Thymus (tissue), 11 donors: Measurements from ENCODE around the gene NHLRC2. TPM values are rescaled to one million over a fixed set of nuclear protein-coding genes. Genes with fewer than 3 reads are reported as not detected.

Experiments used
- DNase-seq, 9 donors: peaks; one replicate each; pipeline ENCODE4 v3.0.0-alpha.2; 2013; ENCODE audit warnings: low spot score in 9 of 9, low read depth in 6 of 9, missing footprints in 1 of 9
- H3K27ac ChIP-seq, 2 donors: one replicate each; pipeline ENCODE4 v1.5.1; 2013; ENCODE audit warnings: control low read depth in 1 of 2, low read depth in 1 of 2, low read length in 1 of 2, mild to moderate bottlenecking in 1 of 2, moderate library complexity in 1 of 2
- H3K27me3 ChIP-seq, 2 donors: one replicate each; pipeline ENCODE4 v1.5.1; 2013; ENCODE audit warnings: low read length in 1 of 2; ENCODE audit not compliant: control insufficient read depth in 2 of 2, insufficient read depth in 1 of 2
- H3K36me3 ChIP-seq, 2 donors: one replicate each; pipeline ENCODE4 v1.5.1; 2013; ENCODE audit warnings: low read length in 1 of 2, mild to moderate bottlenecking in 1 of 2, moderate library complexity in 1 of 2; ENCODE audit not compliant: control insufficient read depth in 2 of 2, insufficient read depth in 2 of 2
- H3K4me1 ChIP-seq, 2 donors: one replicate each; pipeline ENCODE4 v1.5.1; 2013; ENCODE audit warnings: low read length in 2 of 2; ENCODE audit not compliant: control insufficient read depth in 2 of 2, insufficient read depth in 2 of 2
- H3K4me3 ChIP-seq, 2 donors: one replicate each; pipeline ENCODE4 v1.5.1; 2013; ENCODE audit warnings: low read length in 2 of 2, control low read depth in 1 of 2, mild to moderate bottlenecking in 1 of 2
- H3K9me3 ChIP-seq, 2 donors: one replicate each; pipeline ENCODE4 v1.5.1; 2013; ENCODE audit warnings: low read length in 1 of 2, mild to moderate bottlenecking in 1 of 2; ENCODE audit not compliant: control insufficient read depth in 2 of 2, insufficient read depth in 1 of 2
- WGBS: extraction: QIAGEN DNeasy Blood & Tissue Kit; methylation state at CpG from one replicate; pipeline ENCODE4 v1.1.7; 2013; 5-methylcytosine and 5-hydroxymethylcytosine counted together
- polyA plus RNA-seq: library from polyadenylated mRNA; stranded (reverse); fragments of 200-250 nt; gene quantifications from one replicate; pipeline ENCODE4 v1.2.3, GENCODE V29; 2013
- total RNA-seq: library from RNA; stranded (reverse); fragments of 120-200 nt; gene quantifications from one replicate; pipeline ENCODE4 v1.2.4, GENCODE V29; 2013
- donor health status: healthy.

The NHLRC2 gene
- total and polyA plus RNA-seq, 2 donors = 6.2 to 7.6 TPM

DNA sequence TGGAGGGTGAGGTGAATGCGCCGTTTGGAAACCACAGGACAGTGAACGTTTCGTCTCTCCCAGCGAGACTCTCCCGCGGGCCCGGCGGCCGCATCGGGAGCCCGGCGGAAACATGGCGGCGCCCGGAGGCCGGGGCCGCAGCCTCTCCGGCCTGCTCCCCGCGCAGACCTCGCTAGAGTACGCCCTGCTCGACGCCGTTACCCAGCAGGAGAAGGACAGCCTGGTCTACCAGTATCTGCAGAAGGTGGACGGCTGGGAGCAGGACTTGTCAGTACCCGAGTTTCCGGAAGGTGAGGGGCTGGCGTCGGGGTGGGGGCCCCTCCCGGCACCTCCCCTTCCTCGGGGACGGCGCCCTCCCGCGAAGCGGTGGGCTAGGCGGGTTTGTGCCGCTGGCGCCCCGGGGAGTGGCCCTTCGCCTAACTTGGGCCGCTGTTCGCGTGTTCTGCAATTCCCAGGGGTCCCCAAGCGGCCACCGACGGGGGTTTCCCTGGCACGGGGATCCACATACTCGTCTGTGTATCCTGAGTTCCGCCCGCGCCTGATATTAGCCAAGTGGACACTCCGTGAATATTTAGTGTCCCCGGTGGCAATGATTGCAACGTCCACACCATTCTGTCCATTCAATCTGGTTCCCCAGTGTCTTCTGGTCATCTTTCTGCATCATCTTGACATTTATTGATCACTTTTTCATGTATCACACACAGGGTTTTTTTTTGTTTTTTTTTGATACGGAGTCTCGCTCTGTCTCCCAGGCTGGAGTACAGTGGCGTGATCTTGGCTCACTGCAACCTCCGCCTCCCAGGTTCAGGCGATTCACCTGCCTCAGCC lies 514 bp downstream of the NHLRC2 start:
- peaks cover 7 to 16% of the 10 kb centered on the region in 2 donors for H3K4me1 ChIP-seq
- DNase-seq = peak in 8 of 9 donors; percentile 33 to 81 (median 58)
- peak overlapping the region; percentile 72 to 79 for H3K4me3 ChIP-seq
- no peaks in the 10 kb centered on the region for H3K27me3 ChIP-seq
- peaks cover 0 to 5% of the 10 kb centered on the region in 2 donors for H3K36me3 ChIP-seq
- no peaks in the 10 kb centered on the region for H3K9me3 ChIP-seq
- 1% methylated on average over 62 of the region's 62 CpGs for WGBS
- H3K27ac ChIP-seq = peak overlapping the region; percentile 81 to 89

DNA sequence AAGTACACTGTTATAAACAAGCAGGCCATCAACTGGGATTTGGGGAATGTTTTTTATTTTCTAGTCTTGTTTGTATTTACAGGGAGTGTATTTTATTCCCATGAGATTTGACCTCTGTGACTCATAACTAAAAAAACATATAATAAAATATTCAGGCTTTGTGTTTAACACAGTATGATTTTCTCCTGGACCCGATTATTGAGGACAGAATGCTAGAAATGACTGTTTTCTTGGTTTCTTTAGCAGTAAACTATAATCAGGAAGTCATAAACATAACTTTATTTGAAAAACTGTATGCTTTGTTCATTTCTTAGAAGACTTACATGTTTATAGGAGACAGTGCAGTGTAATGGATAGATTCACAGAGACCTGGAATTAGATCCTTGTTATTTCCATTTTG lies 2.1 kb downstream of the NHLRC2 start:
- WGBS = 92% methylated on average over 1 of the region's 1 CpG

DNA sequence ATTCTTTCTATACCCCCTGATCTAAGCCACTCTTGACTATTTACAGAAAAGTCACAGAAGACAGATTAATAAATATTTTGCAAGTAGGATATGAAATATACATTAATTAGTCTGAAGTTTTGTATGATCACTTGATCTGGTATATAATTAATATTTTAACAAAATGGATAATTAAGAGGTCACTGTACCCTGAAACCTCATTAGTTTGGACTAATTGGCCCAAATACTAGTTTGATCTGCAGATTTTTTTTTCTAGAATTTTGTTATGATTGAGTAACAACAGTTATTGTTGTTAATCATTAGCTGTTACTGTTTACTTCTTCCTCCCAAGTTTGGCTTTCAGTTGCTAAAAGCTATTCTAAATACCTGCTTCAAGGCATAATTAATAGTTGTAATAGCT lies 2.7 kb downstream of the NHLRC2 start:
- peaks cover 7 to 12% of the 10 kb centered on the region in 2 donors for H3K4me1 ChIP-seq
- H3K27me3 ChIP-seq = no peaks in the 10 kb centered on the region
- no peak overlapping the region for H3K27ac ChIP-seq
- no peak overlapping the region for H3K4me3 ChIP-seq
- no peak for DNase-seq
- H3K9me3 ChIP-seq = no peaks in the 10 kb centered on the region
- H3K36me3 ChIP-seq = peaks cover 4 to 18% of the 10 kb centered on the region in 2 donors

More for the DNA sequence above, 2.1 kb downstream of the NHLRC2 start:
- Histone ChIP-seq H3K4me1 (peaks cover 7 to 15% of the 10 kb centered on the region in 2 donors), H3K9me3 (no peaks in the 10 kb centered on the region), H3K36me3 (peaks cover 4 to 15% of the 10 kb centered on the region in 2 donors), H3K4me3 (no peak overlapping the region), H3K27me3 (no peaks in the 10 kb centered on the region), H3K27ac (no peak overlapping the region)
- DNase-seq = no peak

DNA sequence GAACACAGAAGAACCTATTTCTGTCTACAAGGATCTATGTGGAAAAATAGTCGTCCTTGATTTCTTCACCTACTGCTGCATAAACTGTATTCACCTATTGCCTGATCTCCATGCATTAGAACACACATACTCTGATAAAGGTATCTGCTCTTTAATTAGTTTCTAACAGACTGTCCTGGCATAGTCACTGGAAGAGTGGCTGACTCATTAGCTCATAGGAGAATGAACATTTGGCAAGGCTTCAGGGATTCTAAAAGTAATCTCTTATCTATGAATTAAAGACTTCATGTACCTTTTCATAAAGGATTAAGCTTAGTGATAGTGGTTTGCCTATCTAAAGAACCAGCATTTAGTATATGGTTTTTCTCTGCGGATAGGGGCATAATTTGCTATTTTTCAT lies 4.1 kb downstream of the NHLRC2 start:
- H3K4me3 ChIP-seq = no peak overlapping the region
- 99% methylated on average over 2 of the region's 2 CpGs for WGBS
- peaks cover 7 to 10% of the 10 kb centered on the region in 2 donors for H3K4me1 ChIP-seq
- no peaks in the 10 kb centered on the region for H3K27me3 ChIP-seq
- H3K36me3 ChIP-seq = peaks cover 4 to 18% of the 10 kb centered on the region in 2 donors
- no peak for DNase-seq
- H3K27ac ChIP-seq = no peak overlapping the region
- H3K9me3 ChIP-seq = no peaks in the 10 kb centered on the region

DNA sequence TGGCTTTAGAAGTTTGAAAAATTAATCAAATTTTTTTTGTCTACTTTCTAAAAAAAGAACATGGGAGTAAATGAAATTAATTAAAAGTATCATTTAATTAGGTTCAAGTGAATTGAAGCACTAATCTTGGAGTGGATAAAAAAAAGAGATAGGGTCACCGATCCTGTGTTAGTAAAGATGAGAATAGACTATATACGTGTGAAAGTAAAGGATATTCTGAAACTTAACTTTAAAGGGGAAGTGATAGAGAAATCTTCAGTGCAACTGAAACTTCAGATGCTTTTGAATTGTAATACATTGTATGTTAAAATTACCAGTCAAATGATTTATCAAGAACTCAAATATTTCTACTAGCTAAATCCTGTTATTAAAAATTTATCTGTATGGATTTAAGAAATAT lies 4.8 kb downstream of the NHLRC2 start:
- Histone ChIP-seq H3K27me3 (no peaks in the 10 kb centered on the region), H3K27ac (no peak overlapping the region), H3K4me1 (peaks cover 6 to 7% of the 10 kb centered on the region in 2 donors), H3K36me3 (peaks cover 4 to 18% of the 10 kb centered on the region in 2 donors), H3K4me3 (no peak overlapping the region), H3K9me3 (no peaks in the 10 kb centered on the region)
- DNase-seq = no peak
- 90% methylated on average over 2 of the region's 2 CpGs for WGBS

DNA sequence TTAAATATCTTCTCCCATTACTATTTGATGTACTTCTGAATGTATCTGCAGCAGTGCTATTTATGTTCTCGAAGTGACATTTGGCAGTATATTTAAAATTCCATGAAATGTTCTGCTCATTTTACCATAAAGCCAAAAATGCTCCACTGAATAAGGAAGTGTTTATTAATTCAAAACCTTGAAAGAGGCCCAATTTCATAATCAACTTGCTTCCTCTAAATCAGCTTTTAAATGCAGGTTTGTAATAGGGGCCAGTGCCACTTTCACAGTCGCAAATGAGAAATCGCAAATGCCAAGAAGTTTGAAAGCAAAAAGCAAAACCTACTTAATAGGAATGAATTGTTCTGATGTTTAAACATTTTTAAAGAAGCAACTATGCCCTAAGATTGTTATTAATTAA lies 11.4 kb downstream of the NHLRC2 start:
- Histone ChIP-seq H3K27ac (no peak overlapping the region), H3K9me3 (no peaks in the 10 kb centered on the region), H3K36me3 (peaks cover 4 to 13% of the 10 kb centered on the region in 2 donors), H3K4me1 (no peaks in the 10 kb centered on the region), H3K4me3 (no peak overlapping the region), H3K27me3 (no peaks in the 10 kb centered on the region)
- 96% methylated on average over 3 of the region's 3 CpGs for WGBS
- DNase-seq = no peak

DNA sequence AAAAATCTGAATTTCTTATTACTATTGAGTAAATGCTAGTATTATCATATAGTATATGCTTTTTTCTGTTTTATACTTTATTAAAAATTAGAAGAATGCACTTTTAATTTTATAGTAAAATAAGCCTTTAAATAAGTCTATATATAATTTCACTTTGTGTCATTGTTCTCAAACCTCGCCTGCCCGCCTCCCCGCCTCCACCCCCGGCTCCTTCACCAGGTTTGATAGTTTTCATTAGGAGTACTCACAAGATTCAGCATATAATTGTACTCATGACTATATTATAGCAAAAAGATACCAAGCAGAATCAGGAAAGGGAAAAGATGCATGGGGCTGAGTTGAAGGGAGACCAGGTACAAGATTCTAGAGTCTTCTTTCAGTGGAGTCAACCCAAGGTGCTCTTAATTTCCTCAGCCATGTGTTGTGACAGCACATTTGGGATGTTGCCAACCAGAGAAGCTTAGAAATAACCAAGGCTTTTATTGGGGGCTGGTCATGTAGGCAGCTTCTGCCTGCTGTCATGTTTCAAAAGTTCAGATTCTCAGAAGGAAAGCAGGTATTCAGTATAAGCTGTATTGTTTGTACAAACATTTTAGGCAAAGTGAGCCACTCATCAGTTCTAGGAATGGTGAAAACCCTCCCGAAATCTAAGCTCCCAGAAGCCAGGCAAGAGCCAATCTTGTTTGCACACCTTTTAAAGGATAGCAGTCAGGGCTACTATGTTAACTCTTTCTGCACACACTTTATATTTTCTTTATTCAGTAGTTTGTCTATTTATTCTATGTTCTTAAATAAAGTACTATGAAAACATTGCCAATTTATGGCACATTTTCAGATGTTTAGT lies 12.3 kb downstream of the NHLRC2 start:
- no peak overlapping the region for H3K27ac ChIP-seq
- H3K9me3 ChIP-seq = no peaks in the 10 kb centered on the region
- H3K4me3 ChIP-seq = no peak overlapping the region
- WGBS = 91% methylated on average over 5 of the region's 5 CpGs
- H3K27me3 ChIP-seq = no peaks in the 10 kb centered on the region
- no peak for DNase-seq
- no peaks in the 10 kb centered on the region for H3K4me1 ChIP-seq
- peaks cover 0 to 10% of the 10 kb centered on the region in 2 donors for H3K36me3 ChIP-seq

DNA sequence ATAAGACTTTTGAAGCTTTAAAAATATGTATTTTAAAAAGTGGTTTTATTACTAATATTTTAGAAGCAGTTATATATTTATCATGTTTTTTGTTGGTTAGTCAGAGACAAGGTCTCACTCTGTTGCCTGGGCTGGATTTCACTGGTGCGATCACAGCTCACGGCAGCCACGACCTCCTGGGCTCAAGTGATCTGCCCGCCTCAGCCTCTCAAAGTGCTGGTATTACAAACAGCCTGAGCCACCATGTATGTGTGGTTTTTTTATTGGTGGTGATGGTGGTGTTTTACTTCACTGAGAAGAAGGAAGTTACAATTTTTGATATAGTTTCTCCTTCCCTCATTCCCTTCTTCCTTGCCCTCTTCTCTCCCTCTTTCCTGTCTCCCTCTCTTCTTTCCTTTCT lies 13.4 kb downstream of the NHLRC2 start:
- WGBS = 96% methylated on average over 4 of the region's 4 CpGs
- DNase-seq = no peak
- Histone ChIP-seq H3K27me3 (no peaks in the 10 kb centered on the region), H3K9me3 (no peaks in the 10 kb centered on the region), H3K4me3 (no peak overlapping the region), H3K36me3 (peaks cover 0 to 7% of the 10 kb centered on the region in 2 donors), H3K4me1 (no peaks in the 10 kb centered on the region), H3K27ac (no peak overlapping the region)

DNA sequence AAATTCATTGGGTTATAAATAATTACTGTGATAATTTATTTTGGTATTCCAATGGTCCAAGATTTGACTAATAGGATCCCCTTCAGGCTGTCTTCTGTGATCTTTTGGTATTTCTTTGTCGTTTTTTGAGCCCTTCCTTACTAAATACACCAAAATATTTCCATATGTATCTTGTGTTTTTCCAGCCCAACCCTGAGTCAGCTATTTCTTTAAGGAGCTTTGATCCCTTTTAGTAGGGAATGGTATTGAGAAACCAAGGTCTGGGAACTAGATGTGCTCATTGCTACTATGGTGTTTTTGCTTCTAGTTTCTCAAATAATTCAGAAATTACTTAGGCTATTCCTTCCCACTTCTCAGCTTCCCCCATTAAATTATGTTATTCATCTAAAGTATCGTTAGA lies 15.3 kb downstream of the NHLRC2 start:
- no peak for DNase-seq
- Histone ChIP-seq H3K27me3 (no peaks in the 10 kb centered on the region), H3K4me1 (no peaks in the 10 kb centered on the region), H3K9me3 (no peaks in the 10 kb centered on the region), H3K36me3 (peaks cover 0 to 7% of the 10 kb centered on the region in 2 donors), H3K4me3 (no peak overlapping the region), H3K27ac (no peak overlapping the region)
- WGBS = 71% methylated on average over 2 of the region's 2 CpGs
